HG03139 (cell line): ENCODE results near the gene PPARD.

Source experiments
- ATAC-seq: cut with Tn5 transposase; IDR thresholded peaks from one replicate; pipeline ENCODE4 v1.9.1; 2021; ENCODE audit not compliant: unreplicated experiment

PPARD gene

DNA sequence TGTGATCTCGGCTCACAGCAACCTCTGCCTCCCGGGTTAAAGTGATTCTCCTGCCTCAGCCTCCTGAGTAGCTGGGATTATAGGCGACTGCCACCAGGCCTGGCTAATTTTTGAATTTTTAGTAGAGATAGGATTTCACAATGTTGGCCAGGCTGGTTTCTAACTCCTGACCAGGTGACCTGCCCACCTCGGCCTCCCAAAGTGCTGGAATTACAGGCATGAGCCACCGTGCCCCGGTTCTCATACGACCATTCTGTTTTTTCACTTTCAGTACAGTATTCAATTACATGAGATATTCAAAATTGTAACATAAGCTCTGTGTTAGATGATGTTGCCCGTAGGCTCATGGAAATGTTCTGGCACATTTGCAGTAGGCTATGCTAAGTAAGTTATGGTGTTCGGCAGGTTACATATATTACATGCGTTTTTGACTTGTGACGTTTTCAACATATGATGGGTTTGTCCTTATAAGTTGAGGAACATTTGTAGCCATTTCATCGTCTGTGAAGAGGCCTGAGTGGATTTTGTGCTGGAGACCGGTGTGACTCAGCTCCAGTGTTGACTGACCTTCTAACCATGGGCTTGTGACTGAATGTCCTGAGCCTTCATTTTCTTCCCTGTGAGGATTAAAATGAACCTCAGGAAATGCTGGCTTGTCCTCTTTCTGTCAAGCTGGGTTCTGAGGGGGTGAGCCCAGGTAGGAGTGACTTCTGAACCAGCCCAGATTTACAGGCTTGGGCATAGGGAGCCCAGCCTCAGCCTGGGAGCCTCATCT, 12.2 kb downstream of the PPARD start:
- ATAC-seq = no peak

DNA sequence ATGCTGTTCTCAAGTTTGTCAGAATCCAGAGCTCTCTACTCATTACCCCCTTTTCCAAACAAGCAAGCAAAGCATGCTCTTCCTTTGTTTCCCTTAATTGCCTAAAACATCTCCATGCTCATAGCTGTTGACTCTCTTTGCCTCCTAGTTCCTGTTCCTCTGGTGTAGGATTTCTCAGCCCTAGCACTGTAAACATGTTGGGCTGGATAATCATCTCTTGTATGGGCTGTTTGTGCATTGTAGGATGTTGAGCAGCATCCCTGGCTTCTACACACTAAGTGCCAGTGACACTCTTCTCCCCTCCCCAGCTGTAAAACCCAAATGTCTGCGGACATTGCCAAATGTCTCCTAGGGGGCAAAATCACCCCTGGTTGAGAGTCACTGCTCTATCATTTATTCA, 14.0 kb downstream of the PPARD start:
- no peak for ATAC-seq

DNA sequence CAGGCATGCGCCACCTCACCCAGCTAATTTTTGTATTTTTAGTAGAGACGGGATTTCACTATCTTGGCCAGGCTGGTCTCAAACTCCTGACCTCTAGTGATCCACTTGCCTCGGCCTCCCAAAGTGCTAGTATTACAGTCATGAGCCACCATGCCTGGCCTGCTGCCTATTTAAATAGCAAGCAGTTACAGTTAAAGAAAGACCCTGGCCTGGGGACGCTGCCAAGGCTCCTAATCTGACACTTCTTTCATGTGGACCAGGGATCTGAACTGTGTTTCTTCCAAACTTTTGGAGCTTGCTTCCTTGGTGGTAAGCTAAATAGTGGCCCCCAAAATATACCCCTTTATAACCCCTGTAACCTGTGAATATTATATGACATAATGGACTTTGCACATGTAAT, 15.3 kb downstream of the PPARD start:
- no peak for ATAC-seq

DNA sequence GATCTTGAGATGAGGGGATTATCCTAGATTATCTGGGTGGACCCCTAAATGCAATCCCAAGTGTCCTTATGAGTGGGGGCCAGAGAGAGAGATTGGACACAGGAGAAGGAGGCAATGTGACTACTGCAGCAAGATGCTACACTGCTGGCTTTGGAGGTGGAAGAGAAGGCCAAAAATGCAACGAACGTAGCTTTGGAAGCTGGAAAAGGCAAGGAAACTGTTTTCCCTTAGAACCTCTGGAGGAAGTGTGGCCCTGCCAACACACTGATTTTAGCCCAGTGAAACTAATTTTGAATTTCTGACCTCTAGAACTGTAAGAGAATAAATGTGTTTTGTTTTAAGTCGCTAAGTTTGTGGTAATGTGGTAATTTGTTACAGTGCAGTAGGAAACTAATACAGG, 15.7 kb downstream of the PPARD start:
- ATAC-seq = no peak

DNA sequence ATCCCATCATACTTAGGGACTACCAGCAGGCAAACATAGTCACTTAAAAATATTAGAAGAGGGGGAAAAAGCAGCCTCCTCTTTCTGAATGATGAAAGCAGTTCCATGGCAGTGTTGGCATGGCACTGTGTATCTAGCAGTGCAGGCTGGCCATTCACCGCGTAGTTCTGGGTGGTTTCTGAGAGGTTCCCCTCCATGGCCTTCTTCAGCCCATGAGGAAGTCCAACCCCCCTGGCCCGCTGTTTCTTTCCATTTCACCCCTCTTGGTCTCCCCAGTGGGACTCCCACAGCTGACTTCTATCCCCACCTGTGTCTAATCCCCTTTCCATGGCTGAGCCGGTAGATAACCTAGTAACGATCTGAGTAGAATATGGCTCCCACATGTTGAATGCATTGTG, 17.0 kb downstream of the PPARD start:
- ATAC-seq = no peak

DNA sequence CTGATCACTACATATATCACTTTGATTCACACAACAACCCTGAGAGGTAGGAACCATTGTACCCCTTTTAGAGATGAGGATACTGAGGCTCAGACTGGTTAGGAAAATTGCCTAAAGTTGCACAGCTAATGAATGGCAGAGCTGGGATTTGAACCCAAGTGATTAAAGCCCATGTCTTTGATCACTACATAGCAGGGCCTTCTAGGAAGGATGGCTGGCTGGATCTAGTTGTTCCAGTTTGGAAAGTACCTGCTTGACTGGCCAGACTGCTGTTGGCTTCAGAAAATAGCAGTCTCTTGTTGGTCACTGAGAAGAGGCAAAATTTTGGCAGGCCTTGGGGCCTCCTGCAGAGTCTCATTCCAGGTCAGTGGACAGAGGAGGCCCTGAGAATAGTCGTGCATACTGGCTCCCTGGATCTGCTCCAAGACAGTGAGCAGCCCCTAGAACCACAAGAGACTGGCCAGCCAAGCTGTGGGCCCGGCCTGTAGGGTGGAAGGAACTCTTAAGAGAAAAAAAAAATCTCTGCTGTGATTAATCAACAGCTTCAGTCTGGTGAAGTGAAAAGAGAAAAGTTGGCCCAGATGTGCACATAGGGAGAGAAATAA, 17.5 kb downstream of the PPARD start:
- no peak for ATAC-seq

DNA sequence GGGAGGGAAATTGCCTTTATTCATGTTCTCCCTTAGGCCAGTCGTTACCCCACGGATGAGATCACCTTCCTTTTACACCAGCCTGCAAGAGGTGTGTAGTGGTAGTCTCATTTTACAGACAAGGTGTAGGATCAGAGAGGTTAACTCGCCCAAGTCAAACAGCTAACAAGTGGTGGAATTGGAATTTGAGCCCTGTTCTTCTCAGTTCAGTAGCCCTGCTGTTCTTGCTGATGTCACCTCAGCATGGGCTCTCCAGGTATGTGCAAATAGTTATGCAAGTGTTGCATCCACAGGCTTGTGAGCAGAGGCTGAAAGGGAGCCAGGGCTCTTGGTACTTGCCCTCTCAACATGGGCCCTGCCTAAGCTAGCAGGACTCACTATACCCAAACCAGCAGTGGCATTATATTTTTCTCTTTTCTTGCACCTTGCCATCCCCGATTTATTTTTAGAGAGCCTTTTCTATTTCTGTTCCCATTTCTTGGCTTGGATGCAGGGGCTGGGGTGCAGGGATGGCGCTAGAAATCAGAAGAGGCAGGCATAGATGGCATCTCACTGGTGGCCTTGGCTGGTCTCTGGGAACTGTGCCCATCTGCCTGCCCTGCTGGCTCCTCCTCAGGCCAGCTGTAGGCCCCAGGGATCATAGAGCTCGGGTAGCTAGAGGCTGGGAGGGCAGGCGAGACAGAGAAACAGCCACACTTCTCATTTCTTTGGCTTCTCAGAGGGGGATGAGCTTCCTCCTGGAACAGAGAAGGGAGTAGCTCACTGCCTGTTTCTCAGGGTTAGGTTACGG, 18.2 kb downstream of the PPARD start:
- no peak for ATAC-seq

DNA sequence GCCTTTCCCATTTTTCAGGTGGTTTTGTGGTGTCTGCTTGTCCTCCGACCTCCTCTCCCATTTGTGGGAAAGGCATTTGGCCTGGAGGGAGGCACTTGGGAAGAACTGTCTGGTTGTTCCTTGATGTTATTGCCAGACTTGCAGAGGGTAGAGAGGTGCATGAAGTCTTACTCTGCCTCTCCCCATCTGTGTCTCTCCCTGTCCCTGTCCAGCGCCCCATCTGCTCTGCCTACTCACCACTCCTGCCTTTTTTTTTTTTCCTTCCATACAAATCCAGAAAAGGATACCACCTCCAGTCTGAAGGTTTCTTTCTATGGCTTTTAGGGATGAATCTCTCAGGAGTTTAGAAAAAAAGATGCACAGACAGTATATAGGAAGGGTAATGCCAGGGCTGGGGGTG, 19.8 kb downstream of the PPARD start:
- ATAC-seq = no peak

DNA sequence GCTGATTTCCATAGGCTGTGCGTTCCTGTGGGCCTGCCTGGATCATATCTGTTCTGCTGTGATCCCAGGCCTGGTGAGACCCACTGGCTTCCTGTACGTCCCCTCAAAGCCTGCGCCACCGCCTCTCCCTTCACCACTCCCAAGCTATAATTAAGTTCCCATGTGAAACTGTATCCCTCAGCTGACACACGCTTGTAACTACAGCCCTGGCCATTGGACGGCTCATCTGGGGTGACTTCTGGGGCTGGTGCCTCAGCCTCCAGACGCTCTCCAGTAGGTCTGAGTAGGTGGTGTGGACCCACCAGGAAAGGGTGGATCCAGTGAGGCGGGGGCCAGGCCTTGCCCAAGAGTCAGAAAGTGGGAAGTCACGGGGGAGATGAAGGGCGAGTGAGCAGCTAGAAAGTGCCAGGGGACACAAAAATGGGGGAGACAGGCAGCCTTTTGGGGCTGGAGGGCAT, 21.0 kb downstream of the PPARD start:
- no peak for ATAC-seq

DNA sequence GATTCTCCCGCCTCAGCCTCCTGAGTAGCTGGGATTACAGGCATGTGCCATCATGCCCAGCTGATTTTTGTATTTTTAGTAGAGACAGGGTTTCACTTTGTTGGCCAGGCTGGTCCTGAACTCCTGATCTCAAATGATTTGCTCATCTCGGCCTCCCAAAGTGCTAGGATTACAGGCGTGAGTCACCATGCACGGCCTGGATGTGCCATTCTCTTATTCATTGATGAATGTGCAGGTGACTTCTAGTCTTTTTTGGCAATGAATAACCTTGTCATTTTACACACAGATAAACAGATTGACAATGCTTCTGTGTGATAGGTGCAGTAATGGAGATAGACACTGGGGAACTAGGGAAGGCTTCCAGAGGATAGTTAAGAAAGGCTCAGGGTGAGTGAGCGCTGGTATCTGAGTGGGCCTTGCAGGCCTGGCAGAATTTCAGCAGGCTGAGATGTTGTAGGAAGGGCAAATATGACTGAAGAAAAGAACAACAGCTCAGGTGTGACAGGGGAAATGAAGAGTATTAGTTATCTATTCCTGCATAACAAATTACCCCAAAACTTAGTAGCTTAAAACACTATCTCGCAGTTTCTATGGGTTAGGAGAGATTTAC, 23.3 kb downstream of the PPARD start:
- no peak for ATAC-seq

DNA sequence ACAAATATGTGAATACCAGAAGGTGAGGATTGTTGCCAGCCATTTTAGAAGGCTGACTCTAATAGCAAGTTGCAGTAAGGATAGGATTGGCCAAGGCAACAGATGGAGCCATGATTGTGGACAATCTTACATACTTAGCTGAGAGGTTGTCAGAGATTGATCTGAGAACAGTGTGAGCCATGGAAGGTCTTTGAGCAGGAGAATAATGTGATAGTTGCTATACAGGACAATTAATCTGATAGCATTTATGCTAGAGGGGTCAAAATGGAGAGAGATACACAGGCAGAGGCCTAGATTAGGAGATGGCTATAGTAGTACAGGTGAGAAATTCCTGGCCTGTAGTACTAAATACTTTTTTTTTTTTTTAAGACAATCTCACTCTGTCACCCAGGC, 23.8 kb downstream of the PPARD start:
- ATAC-seq = no peak

DNA sequence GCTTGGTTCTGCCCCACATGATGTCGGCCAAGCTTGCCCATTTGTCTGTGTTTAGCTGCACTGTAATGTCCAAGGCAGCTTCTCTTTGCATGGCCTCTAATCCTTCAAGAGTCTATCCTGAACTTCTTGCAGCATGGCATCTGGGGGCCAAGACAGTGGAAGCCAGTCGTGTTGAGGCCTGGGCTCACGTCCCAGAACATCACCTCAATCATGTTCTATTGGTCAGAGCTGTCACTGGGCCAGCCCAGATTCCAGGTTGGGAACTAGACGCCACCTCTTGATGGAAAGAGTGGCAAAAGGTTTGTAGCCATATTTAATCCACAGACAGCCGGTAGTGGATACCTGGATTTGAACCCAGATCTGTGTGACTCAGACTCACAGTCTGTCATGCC, 25.3 kb downstream of the PPARD start:
- ATAC-seq = no peak

DNA sequence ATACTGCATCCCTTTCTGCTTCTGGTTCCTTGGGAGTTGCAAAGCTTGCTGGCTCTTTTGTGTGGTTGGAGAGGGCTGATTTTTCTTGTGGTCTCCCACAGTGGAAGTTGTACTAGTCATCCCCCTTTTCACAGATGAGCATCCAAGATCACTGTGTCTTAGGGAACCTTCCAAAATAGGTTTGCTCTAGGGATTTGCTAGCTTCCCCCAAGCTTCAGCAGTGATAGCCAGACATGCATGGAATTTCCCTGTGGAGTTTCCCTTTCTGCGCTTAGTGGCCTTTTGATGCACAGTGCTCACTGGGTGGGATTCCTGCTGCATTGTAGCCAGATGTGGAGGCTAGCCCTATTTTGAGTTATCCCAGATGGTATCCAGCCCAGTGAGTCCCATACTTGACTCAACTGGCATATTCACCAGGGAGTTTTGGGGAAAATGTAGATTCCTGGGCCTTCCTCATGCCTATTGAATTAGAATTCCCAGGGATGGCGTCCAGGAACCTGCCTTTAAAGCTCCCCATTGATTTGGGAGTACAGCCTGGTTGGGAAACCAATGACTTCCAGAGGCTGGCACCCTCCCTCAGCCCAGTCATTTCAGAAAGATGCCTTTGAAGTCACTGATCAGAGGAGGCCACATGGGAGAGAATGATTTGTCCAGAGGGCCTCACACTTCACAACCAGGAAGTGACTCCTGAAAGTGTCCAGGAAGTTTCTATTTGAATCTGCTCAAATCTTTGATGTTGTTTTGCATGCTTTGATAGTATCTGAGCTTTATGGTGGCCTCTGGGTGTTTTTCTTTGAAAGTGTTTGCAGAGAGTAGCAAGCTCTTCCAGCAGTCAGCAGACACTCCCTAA, 25.9 kb downstream of the PPARD start:
- ATAC-seq = no peak

DNA sequence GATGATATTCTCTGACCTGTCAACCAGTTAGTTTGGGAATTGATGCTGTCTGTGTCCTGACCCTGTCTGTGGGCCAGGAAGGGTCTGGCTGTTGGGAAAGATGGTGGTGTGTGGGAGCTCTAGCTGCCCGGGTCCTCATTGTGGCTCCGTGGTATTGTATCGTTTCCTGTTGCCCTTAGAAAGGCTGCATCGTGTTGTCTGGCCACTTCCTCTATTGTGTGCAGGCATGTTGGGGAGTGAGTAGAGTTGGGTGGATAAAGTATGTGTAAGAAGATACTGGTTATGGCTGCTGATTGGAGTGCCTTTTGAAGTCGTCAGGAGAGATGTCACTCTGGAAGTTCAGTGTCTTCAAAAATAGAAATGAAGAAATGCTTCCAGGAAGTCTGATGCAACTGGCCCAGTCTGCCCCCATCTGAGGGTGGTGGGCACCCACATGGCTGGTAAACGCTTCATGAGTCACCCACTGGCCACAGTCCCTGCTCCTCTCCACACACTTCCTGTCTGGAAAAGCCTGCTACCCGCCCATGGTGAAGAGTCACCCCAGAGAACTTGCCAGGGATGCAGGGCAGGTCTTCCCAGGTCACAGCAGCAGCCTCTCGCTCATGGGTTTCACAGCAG, 27.9 kb downstream of the PPARD start:
- ATAC-seq = no peak

DNA sequence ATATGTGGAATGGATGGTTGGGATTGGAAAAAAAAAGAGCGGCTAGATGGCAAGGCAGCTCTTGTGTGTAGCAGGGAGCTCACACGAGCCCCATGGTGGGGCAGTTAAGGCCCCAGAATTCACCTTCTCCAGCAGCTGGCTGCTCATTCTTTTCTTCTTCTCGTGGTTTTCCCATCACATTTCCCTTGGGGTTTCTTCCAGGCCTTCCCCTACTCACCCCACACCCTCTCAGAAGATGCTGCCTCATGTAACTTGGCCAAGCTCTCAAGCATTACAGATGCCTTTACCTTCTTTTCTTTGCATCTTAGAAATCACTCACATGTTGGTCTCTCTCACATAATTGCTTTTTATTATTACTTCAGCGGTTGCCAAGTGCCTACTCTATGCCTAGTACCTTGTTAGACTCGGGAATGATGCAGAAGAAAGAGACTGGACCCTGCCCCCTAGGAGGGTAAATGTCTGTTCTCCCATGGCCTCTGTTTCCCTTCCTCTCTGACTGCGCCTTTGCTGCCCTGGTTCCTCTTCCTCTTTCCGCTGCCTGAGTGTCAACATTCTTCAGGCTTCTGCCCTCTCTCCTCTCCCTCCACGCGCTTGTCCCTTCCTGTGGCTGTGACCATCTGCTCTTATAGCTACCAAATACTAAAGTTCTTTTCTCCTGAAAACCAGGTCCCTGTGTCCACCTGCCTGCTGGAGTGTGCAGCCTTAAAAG, 28.6 kb downstream of the PPARD start:
- ATAC-seq = no peak

DNA sequence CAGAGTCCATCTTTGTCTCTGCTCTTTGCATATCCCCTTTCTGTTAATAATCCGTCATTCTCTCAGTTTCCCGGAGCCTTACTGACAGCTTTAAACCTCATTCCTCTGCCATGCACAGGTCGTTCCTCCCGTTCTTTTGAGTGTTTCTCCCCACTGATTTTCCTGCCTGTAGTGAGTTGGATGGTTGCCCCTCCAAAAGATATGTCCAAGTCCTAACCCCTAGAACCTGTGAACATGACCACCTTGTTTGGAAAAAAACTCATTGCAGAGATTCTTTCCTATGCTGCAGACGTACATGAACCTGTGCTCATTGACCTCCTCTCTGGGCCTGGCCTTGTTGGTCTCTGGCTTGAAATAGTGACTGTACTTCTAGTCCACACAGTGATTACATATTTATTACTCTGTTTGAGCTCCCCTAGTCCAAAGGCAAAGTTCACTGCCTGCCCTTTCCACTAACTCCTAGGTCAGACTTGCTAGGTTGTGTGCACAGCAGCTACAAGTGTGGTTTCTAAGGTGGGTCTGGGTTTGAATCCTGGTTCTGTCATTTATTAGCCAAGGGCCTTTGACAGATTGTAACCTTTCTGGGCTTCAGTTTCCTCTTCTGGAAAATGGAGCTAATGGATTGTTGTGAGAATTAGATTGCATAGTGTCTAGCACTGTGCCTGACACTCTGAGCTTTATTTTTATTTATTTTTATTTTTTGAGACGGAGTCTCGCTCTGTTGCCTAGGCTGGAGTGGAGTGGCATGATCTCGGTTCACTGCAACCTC, 29.3 kb downstream of the PPARD start:
- no peak for ATAC-seq

DNA sequence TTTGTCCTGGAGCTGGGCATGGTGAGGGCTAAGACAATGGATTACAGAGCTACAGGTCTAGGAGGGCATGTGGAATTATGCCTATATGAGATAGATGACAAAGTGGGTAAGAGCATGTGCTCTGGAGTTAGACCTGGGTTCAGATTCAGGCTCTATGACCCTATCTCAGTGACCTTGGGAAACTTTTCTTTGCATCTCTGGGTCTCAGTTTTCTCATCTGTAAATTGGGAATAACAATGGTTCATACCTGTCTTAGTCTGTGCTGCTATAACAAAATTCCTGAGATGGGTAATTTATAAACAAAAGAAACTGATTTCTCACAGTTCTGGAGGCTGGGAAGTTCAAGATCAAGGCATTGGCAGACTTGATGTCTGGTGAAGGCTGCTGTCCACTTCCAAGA, 30.3 kb downstream of the PPARD start:
- no peak for ATAC-seq

DNA sequence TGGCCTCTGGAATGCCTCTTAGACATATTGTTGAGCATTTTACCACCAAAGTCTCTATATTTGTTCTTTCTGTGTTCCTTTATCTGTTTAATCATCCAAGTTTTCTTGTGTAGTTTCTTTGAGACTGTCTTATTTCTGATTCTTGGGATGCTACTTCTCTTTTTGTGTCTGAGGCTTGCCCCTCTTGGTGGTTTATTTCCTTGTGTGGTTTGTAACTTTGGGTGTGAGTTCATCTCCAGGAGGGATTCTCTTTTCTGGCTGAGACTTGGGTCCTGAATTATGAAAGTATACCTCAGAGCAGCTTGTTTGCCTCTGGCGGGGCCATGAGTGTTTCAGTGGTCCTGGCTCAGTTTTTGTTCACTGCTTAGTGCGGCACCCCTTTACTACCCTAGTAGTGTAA, 33.9 kb downstream of the PPARD start:
- ATAC-seq = no peak

DNA sequence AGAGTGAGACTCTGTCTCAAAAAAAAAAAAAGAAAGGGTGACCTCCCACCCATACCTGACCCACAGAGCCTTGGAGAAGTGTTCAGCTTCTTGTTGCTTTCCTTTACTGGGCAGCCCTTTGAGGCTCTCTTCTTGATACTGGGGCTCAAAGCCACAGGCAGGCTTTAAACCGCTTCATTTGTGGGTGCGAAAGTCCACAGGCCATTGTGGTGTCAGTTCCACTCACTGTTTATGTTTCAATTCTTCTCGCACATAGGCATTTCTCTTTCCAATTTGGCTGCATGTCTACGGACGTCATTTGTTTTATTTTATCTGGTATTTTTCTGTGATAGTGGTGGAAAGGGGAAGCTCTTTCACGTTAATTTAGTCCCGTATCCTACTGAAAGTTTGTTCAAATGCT, 34.6 kb downstream of the PPARD start:
- no peak for ATAC-seq
